ENCODE data around the gene HSF5.

DNA sequence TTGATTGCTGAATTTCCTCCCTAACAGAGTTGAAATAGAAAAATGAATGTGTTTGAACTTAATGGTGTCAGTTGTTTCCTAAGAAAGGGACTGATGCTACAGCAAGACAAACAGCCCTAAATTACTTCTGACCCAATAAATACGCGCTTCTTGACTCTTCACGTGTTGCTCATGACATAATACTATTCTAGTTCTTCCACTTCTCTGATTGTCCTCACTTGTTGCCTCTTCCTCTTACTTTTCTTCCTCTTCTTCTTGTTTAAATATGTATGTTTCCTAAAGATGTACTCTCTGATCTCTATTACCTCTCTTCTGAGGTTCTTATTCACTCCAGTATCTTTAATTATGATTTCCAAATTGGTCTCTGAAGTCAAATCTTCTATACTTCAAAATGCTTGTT lies 103.3 kb downstream of the HSF5 start:
- TF ChIP-seq POLR2A (IDR thresholded peaks at IDR 0.05; ENCODE audit: low read length) (no peak), MAFK (IDR thresholded peaks at IDR 0.05; ENCODE audit: partially characterized antibody) (no peak), EHF (CRISPR knock-in tag; IDR thresholded peaks at IDR 0.05) (no peak), RCOR1 (IDR thresholded peaks at IDR 0.05; ENCODE audit: low read depth, low read length) (no peak)
- TF ChIP-seq, protein P1, sequence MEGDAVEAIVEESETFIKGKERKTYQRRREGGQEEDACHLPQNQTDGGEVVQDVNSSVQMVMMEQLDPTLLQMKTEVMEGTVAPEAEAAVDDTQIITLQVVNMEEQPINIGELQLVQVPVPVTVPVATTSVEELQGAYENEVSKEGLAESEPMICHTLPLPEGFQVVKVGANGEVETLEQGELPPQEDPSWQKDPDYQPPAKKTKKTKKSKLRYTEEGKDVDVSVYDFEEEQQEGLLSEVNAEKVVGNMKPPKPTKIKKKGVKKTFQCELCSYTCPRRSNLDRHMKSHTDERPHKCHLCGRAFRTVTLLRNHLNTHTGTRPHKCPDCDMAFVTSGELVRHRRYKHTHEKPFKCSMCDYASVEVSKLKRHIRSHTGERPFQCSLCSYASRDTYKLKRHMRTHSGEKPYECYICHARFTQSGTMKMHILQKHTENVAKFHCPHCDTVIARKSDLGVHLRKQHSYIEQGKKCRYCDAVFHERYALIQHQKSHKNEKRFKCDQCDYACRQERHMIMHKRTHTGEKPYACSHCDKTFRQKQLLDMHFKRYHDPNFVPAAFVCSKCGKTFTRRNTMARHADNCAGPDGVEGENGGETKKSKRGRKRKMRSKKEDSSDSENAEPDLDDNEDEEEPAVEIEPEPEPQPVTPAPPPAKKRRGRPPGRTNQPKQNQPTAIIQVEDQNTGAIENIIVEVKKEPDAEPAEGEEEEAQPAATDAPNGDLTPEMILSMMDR (IDR thresholded peaks at IDR 0.05), result no peak
- TF ChIP-seq, protein P2, sequence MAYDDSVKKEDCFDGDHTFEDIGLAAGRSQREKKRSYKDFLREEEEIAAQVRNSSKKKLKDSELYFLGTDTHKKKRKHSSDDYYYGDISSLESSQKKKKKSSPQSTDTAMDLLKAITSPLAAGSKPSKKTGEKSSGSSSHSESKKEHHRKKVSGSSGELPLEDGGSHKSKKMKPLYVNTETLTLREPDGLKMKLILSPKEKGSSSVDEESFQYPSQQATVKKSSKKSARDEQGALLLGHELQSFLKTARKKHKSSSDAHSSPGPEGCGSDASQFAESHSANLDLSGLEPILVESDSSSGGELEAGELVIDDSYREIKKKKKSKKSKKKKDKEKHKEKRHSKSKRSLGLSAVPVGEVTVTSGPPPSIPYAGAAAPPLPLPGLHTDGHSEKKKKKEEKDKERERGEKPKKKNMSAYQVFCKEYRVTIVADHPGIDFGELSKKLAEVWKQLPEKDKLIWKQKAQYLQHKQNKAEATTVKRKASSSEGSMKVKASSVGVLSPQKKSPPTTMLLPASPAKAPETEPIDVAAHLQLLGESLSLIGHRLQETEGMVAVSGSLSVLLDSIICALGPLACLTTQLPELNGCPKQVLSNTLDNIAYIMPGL (CRISPR knock-in tag; IDR thresholded peaks at IDR 0.05; ENCODE audit: borderline replicate concordance), result no peak
- TF ChIP-seq, protein P3, sequence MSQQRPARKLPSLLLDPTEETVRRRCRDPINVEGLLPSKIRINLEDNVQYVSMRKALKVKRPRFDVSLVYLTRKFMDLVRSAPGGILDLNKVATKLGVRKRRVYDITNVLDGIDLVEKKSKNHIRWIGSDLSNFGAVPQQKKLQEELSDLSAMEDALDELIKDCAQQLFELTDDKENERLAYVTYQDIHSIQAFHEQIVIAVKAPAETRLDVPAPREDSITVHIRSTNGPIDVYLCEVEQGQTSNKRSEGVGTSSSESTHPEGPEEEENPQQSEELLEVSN (IDR thresholded peaks at IDR 0.05; ENCODE audit: borderline replicate concordance, low read depth), result no peak

Measured in A549 (cell line).